Right atrium auricular region (tissue), 2 donors: ENCODE data around the gene SPEF2. TPM values are rescaled to one million over a fixed set of nuclear protein-coding genes. Genes with fewer than 3 reads are reported as not detected.
A peak's percentile ranks its signal among the peaks of the same experiment; 100 is the strongest.

ENCODE experiments used
- DNase-seq: peaks from one replicate; pipeline ENCODE4 v3.0.0-alpha.2; 2019; ENCODE audit warnings: low spot score
- H3K27ac ChIP-seq, 2 donors: fragments of 200-600 bp; sonication (generic); 1 replicate in 1 of 2; 2 replicates in 1 of 2; pipeline ENCODE4 v1.5.1; 2016 to 2019
- H3K27me3 ChIP-seq, 2 donors: fragments of 200-600 bp; sonication (generic); one replicate each; pipeline versions ENCODE4 v1.5.1 to v1.6.0; 2017 to 2019
- H3K36me3 ChIP-seq: fragments of 200-600 bp; sonication (generic); one replicate; pipeline ENCODE4 v1.5.1; 2016
- H3K4me1 ChIP-seq, 2 donors: fragments of 200-600 bp; sonication (generic); one replicate each; pipeline versions ENCODE4 v1.5.1 to v1.6.0; 2017 to 2019
- H3K4me3 ChIP-seq, 2 donors: fragments of 200-600 bp; sonication (generic); 1 replicate in 1 of 2; 2 replicates in 1 of 2; pipeline ENCODE4 v1.5.1; 2017 to 2019; ENCODE audit warnings: mild to moderate bottlenecking in 1 of 2, moderate library complexity in 1 of 2
- H3K9me3 ChIP-seq, 2 donors: fragments of 200-600 bp; sonication (generic); one replicate each; pipeline ENCODE4 v1.5.1; 2019
- total RNA-seq, 2 donors: library from RNA; depleted of rRNA; stranded (reverse); fragments of >200 nt; gene quantifications; one replicate each; pipeline ENCODE4 v1.1.0, GENCODE V29; 2016
- TF ChIP-seq, protein P1 (sequence below), 2 donors: fragments of 200-600 bp; sonication (generic); IDR thresholded peaks; one replicate each; pipeline ENCODE4 v1.5.1; 2019; ENCODE audit warnings: antibody characterized with exemption in 2 of 2

SPEF2 gene, protein sequence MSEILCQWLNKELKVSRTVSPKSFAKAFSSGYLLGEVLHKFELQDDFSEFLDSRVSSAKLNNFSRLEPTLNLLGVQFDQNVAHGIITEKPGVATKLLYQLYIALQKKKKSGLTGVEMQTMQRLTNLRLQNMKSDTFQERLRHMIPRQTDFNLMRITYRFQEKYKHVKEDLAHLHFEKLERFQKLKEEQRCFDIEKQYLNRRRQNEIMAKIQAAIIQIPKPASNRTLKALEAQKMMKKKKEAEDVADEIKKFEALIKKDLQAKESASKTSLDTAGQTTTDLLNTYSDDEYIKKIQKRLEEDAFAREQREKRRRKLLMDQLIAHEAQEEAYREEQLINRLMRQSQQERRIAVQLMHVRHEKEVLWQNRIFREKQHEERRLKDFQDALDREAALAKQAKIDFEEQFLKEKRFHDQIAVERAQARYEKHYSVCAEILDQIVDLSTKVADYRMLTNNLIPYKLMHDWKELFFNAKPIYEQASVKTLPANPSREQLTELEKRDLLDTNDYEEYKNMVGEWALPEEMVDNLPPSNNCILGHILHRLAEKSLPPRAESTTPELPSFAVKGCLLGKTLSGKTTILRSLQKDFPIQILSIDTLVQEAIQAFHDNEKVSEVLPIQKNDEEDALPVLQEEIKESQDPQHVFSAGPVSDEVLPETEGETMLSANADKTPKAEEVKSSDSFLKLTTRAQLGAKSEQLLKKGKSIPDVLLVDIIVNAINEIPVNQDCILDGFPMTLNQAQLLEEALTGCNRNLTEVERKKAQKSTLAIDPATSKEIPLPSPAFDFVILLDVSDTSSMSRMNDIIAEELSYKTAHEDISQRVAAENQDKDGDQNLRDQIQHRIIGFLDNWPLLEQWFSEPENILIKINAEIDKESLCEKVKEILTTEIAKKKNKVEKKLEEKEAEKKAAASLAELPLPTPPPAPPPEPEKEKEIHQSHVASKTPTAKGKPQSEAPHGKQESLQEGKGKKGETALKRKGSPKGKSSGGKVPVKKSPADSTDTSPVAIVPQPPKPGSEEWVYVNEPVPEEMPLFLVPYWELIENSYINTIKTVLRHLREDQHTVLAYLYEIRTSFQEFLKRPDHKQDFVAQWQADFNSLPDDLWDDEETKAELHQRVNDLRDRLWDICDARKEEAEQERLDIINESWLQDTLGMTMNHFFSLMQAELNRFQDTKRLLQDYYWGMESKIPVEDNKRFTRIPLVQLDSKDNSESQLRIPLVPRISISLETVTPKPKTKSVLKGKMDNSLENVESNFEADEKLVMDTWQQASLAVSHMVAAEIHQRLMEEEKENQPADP (N-terminal part only)
- 1 to 10 TPM in 1 of 2 donors, under 1 TPM in 1; 0.94 to 2.0 TPM for total RNA-seq

DNA sequence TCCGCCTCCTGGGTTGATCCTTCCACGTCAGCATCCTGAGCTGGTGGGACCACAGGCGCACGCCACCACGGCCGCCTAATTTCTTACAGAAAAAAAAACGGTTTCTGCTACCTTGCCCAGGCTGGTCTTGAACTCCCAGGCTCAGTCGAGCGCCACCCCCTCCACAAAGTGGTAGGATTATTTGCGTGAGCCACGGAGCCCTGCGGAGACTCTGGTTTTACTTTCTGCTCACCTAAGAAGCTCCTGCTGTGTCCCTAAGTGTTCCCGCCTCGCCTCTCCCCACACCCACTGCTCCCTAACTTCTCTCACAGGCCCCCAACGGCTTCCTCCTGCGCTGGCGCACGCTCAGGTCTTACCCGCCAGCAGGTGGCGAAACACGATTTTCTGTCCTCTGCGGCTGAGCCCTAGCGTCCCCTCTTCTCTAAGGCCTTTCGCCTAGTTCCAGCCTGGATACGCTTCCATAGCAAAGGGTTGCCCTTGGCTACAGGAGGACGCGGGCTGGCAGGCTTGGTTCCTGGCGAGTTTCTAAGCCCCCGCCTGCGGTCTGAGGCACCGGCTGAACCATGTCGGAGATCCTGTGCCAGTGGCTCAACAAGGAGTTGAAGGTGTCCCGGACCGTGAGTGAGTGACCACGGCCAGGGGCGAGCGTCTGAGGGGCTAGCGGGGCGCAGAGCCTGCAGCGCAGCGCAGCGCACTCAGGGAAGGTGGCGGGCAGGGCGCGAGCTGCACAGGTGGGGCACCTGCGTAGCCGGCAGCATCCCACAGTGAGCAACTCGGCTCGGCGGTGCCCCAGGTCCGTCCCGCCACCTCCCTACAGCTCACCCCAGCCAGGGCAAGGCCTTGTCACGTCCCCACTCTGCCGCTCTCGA is at the start of gene SPEF2:
Gene SPEF2 (plus strand): TSS at position 429 of the 869 bp plus-strand sequence. CDS start 135 bp downstream, at position 564.
- peak within 1 kb of the TSS in 1 of 2 donors; percentile 20 for H3K27ac ChIP-seq

DNA sequence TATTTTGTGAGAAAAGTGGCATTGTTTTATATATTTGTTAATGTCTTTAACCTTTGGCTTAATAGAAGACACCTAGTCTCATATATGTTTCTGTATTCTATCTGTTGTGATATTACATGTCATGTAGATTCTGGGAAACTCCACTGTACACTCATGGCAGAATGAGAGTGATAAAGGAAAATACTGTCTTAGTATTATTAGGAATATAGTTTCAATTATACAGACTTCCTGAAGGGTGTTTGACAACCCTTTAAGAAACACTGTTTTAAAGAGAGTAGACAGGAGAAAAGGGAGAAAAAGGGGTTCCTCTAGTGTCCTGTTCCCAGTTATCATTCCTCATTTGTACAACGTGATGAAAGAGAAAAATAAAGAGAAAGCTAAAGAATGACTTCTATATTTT is 42.1 kb upstream of the SPEF2 start:
- DNase-seq = no peak
- H3K36me3 ChIP-seq = no peaks in the 10 kb centered on the region
- no peaks in the 10 kb centered on the region for H3K27me3 ChIP-seq
- H3K4me3 ChIP-seq = no peak overlapping the region
- no peaks in the 10 kb centered on the region for H3K9me3 ChIP-seq
- H3K27ac ChIP-seq = no peak overlapping the region
- TF ChIP-seq, protein P1, sequence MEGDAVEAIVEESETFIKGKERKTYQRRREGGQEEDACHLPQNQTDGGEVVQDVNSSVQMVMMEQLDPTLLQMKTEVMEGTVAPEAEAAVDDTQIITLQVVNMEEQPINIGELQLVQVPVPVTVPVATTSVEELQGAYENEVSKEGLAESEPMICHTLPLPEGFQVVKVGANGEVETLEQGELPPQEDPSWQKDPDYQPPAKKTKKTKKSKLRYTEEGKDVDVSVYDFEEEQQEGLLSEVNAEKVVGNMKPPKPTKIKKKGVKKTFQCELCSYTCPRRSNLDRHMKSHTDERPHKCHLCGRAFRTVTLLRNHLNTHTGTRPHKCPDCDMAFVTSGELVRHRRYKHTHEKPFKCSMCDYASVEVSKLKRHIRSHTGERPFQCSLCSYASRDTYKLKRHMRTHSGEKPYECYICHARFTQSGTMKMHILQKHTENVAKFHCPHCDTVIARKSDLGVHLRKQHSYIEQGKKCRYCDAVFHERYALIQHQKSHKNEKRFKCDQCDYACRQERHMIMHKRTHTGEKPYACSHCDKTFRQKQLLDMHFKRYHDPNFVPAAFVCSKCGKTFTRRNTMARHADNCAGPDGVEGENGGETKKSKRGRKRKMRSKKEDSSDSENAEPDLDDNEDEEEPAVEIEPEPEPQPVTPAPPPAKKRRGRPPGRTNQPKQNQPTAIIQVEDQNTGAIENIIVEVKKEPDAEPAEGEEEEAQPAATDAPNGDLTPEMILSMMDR (IDR thresholded peaks at IDR 0.05) = no peak
- no peaks in the 10 kb centered on the region for H3K4me1 ChIP-seq

More for the DNA sequence above, at the start of gene SPEF2:
- Histone ChIP-seq H3K9me3 (no peaks in the 10 kb centered on the region), H3K27me3 (no peaks in the 10 kb centered on the region), H3K4me1 (peaks cover 0 to 7% of the 10 kb centered on the region in 2 donors), H3K36me3 (no peaks in the 10 kb centered on the region), H3K4me3 (peak within 1 kb of the TSS; percentile 64 to 69)
- TF ChIP-seq, protein P1 (IDR thresholded peaks at IDR 0.05) = peak; percentile 62 to 85
- DNase-seq = peak; percentile 83

DNA sequence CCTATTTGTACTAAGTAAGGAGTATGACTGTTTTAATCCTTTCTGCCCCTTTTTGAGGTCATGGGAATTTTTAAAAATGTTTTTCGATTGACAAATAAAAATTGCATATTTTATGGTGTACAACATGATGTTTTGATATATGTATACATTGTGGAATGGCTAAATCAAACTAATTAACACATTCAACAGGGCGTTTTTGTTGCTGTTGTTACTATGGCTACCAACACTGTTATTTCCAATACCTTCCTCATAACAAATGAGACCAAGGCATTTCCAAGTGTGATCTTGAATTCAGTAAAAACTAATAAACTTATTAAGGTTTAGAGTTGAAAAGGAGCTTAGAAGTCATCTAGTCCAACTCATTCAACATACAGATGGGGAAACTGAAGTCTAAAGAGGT is 30.2 kb upstream of the SPEF2 start:
- H3K4me1 ChIP-seq = no peaks in the 10 kb centered on the region
- no peak overlapping the region for H3K27ac ChIP-seq
- H3K4me3 ChIP-seq = no peak overlapping the region
- no peak for DNase-seq
- no peaks in the 10 kb centered on the region for H3K9me3 ChIP-seq
- TF ChIP-seq, protein P1 (IDR thresholded peaks at IDR 0.05) = no peak
- H3K27me3 ChIP-seq = no peaks in the 10 kb centered on the region
- no peaks in the 10 kb centered on the region for H3K36me3 ChIP-seq

DNA sequence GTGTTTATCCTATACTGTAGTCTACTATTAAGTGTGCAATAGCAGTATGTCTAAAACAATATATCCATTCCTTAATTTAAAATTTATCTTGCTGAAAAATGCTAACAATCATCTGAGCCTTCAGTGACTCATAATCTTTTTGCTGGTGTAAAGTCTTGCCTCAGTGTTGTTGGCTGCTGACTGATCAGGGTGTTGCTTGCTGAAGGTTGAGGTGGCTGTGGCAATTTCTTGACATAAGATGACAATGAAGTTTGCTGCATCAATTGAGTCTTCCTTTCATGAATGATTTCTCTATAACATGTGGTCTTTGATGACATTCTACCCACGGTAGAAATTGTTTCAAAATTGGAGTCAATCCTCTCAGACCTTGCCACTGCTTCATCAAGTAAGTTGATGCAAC is 24.3 kb upstream of the SPEF2 start:
- TF ChIP-seq, protein P1 (IDR thresholded peaks at IDR 0.05) = no peak

More for the DNA sequence above, 24.3 kb upstream of the SPEF2 start:
- no peak overlapping the region for H3K27ac ChIP-seq
- no peaks in the 10 kb centered on the region for H3K36me3 ChIP-seq
- no peaks in the 10 kb centered on the region for H3K4me1 ChIP-seq
- H3K27me3 ChIP-seq = no peaks in the 10 kb centered on the region
- no peak for DNase-seq
- H3K4me3 ChIP-seq = no peak overlapping the region
- H3K9me3 ChIP-seq = no peaks in the 10 kb centered on the region
